Thoracic aorta (tissue), 2 donors: ENCODE results near the gene CCNL1. TPM values are rescaled to one million over a fixed set of nuclear protein-coding genes. Genes with fewer than 3 reads are reported as not detected.

Experiments
- ATAC-seq: fragments of 150-250 bp; one replicate; pipeline ENCODE4 v1.8.0; 2017; ENCODE audit warnings: low read depth; ENCODE audit not compliant: insufficient number of reproducible peaks, low FRiP score
- DNase-seq: peaks from one replicate; pipeline ENCODE4 v3.0.0-alpha.2; 2020; ENCODE audit warnings: low spot score
- H3K27ac ChIP-seq, 2 donors: fragments of 200-600 bp; sonication (generic); 1 replicate in 1 of 2; 2 replicates in 1 of 2; pipeline ENCODE4 v1.5.1; 2016; ENCODE audit warnings: mild to moderate bottlenecking in 2 of 2, moderate library complexity in 2 of 2
- H3K27me3 ChIP-seq: fragments of 200-600 bp; sonication (generic); replicated peaks from 2 replicates; pipeline ENCODE4 v1.6.0; 2016; ENCODE audit warnings: mild to moderate bottlenecking; ENCODE audit not compliant: insufficient read depth
- H3K36me3 ChIP-seq: fragments of 200-600 bp; sonication (generic); one replicate; pipeline ENCODE4 v1.5.1; 2016
- H3K4me1 ChIP-seq, 2 donors: fragments of 200-600 bp; sonication (generic); 1 replicate in 1 of 2; 2 replicates in 1 of 2; pipeline versions ENCODE4 v1.5.1 to v1.6.0; 2016; ENCODE audit warnings: low read depth in 2 of 2, mild to moderate bottlenecking in 1 of 2; ENCODE audit not compliant: control insufficient read depth in 1 of 2
- H3K4me3 ChIP-seq: fragments of 200-600 bp; sonication (generic); 2 replicates; pipeline ENCODE4 v1.5.1; 2016; ENCODE audit warnings: mild to moderate bottlenecking
- H3K9me3 ChIP-seq: fragments of 200-600 bp; sonication (generic); 2 replicates; pipeline ENCODE4 v1.5.1; 2016
- CTCF ChIP-seq: fragments of 200-600 bp; sonication (generic); IDR thresholded peaks from one replicate; pipeline ENCODE4 v1.5.1; 2019; ENCODE audit warnings: antibody characterized with exemption
- total RNA-seq, 2 donors: library from RNA; depleted of rRNA; stranded (reverse); fragments of >200 nt; gene quantifications; one replicate each; pipeline versions ENCODE4 v1.1.0 to v1.2.3, GENCODE V29; 2016

CCNL1 gene
- total RNA-seq, 2 donors from 2014 or later, result 210 to 387 TPM

GRCh38 chr3:157101486-157101885 is 58.5 kb downstream of the CCNL1 start:
- Histone ChIP-seq H3K4me3 (no peak overlapping the region), H3K27me3 (no peaks in the 10 kb centered on the region), H3K9me3 (no peaks in the 10 kb centered on the region), H3K36me3 (no peaks in the 10 kb centered on the region), H3K27ac (no peak overlapping the region), H3K4me1 (peaks cover 0 to 3% of the 10 kb centered on the region in 2 donors)
- no peak for ATAC-seq
- no peak for TF ChIP-seq CTCF
- DNase-seq, result no peak

GRCh38 chr3:157100608-157101396 is 59.1 kb downstream of the CCNL1 start:
- Histone ChIP-seq H3K27ac (no peak overlapping the region), H3K27me3 (no peaks in the 10 kb centered on the region), H3K4me3 (no peak overlapping the region), H3K4me1 (peaks cover 0 to 3% of the 10 kb centered on the region in 2 donors), H3K9me3 (no peaks in the 10 kb centered on the region), H3K36me3 (no peaks in the 10 kb centered on the region)
- TF ChIP-seq CTCF, result no peak
- no peak for DNase-seq
- no peak for ATAC-seq

- ATAC-seq (no peak), DNase-seq (no peak)
- Histone ChIP-seq H3K9me3 (no peaks in the 10 kb centered on the region), H3K36me3 (no peaks in the 10 kb centered on the region), H3K27ac (no peak overlapping the region), H3K27me3 (no peaks in the 10 kb centered on the region), H3K4me1 (peaks cover 0 to 3% of the 10 kb centered on the region in 2 donors), H3K4me3 (no peak overlapping the region)
- TF ChIP-seq CTCF, result no peak
Measured at GRCh38 chr3:157100096-157100477, 59.9 kb downstream of the CCNL1 start.

GRCh38 chr3:157099326-157100095 is 60.4 kb downstream of the CCNL1 start:
- Histone ChIP-seq H3K27ac (no peak overlapping the region), H3K36me3 (no peaks in the 10 kb centered on the region), H3K27me3 (no peaks in the 10 kb centered on the region), H3K9me3 (no peaks in the 10 kb centered on the region), H3K4me3 (no peak overlapping the region), H3K4me1 (peaks cover 0 to 3% of the 10 kb centered on the region in 2 donors)
- ATAC-seq, result no peak
- DNase-seq, result no peak
- no peak for TF ChIP-seq CTCF

- no peak overlapping the region for H3K27ac ChIP-seq
- no peaks in the 10 kb centered on the region for H3K36me3 ChIP-seq
- no peaks in the 10 kb centered on the region for H3K27me3 ChIP-seq
- ATAC-seq (no peak), DNase-seq (no peak)
- H3K4me1 ChIP-seq, result peaks cover 0 to 3% of the 10 kb centered on the region in 2 donors
- no peaks in the 10 kb centered on the region for H3K9me3 ChIP-seq
- TF ChIP-seq CTCF, result no peak
- H3K4me3 ChIP-seq, result no peak overlapping the region
Measured at GRCh38 chr3:157098823-157099185, 61.1 kb downstream of the CCNL1 start.
